H9 (cell line): ENCODE measurements around the gene ACACA. TPM values are rescaled to one million over a fixed set of nuclear protein-coding genes. Genes with fewer than 3 reads are reported as not detected.

Experiments
- DNase-seq: peaks from one replicate; pipeline ENCODE4 v3.0.0-alpha.2; 2017
- H2AFZ ChIP-seq: one replicate; pipeline ENCODE4 v1.6.1; 2013; ENCODE audit warnings: mild to moderate bottlenecking, low read length, control low read depth, moderate library complexity
- H2AK5ac ChIP-seq: 2 replicates; pipeline ENCODE4 v1.6.1; 2013; ENCODE audit warnings: low read length, control low read depth, mixed read lengths; ENCODE audit not compliant: insufficient read length
- H2BK120ac ChIP-seq: one replicate; pipeline ENCODE4 v1.6.1; 2013; ENCODE audit warnings: low read depth, mild to moderate bottlenecking, low read length, control low read depth, inconsistent platforms; ENCODE audit not compliant: poor library complexity, severe bottlenecking
- H2BK12ac ChIP-seq: 2 replicates; pipeline ENCODE4 v1.6.1; 2013; ENCODE audit warnings: low read length, control low read depth, mixed read lengths, low read depth; ENCODE audit not compliant: insufficient read length
- H2BK15ac ChIP-seq: 2 replicates; pipeline ENCODE4 v1.6.1; 2013; ENCODE audit warnings: low read depth, low read length, control low read depth
- H2BK20ac ChIP-seq: one replicate; pipeline ENCODE4 v1.6.1; 2013; ENCODE audit warnings: low read depth, mild to moderate bottlenecking, low read length, control low read depth, inconsistent platforms; ENCODE audit not compliant: poor library complexity, severe bottlenecking
- H2BK5ac ChIP-seq: 2 replicates; pipeline ENCODE4 v1.6.1; 2013; ENCODE audit warnings: low read length, control low read depth, mixed read lengths; ENCODE audit not compliant: insufficient read length
- H3K14ac ChIP-seq: 2 replicates; pipeline ENCODE4 v1.6.1; 2013; ENCODE audit warnings: low read length, control low read depth; ENCODE audit not compliant: insufficient read depth
- H3K18ac ChIP-seq: 2 replicates; pipeline ENCODE4 v1.6.1; 2013; ENCODE audit warnings: low read depth, mild to moderate bottlenecking, mixed read lengths, low read length, control low read depth; ENCODE audit not compliant: insufficient read length
- H3K23ac ChIP-seq: 2 replicates; pipeline ENCODE4 v1.6.1; 2013; ENCODE audit warnings: low read length, control low read depth, mixed read lengths, low read depth; ENCODE audit not compliant: insufficient read length
- H3K23me2 ChIP-seq: 2 replicates; pipeline ENCODE4 v1.6.1; 2013; ENCODE audit warnings: low read depth, mild to moderate bottlenecking, mixed read lengths, low read length, control low read depth; ENCODE audit not compliant: insufficient read length, poor library complexity, severe bottlenecking
- H3K27ac ChIP-seq: 2 replicates; pipeline ENCODE4 v1.5.1; 2013; ENCODE audit warnings: low read length, control low read depth, mixed read lengths, low read depth; ENCODE audit not compliant: insufficient read length
- H3K27me3 ChIP-seq: 2 replicates; pipeline ENCODE4 v1.6.1; 2013; ENCODE audit warnings: low read length, control low read depth, inconsistent platforms; ENCODE audit not compliant: insufficient read depth
- H3K4ac ChIP-seq: 2 replicates; pipeline ENCODE4 v1.6.1; 2013; ENCODE audit warnings: low read depth, mild to moderate bottlenecking, control low read depth, inconsistent platforms, low read length, moderate library complexity
- H3K4me1 ChIP-seq: 2 replicates; pipeline ENCODE4 v1.6.1; 2013; ENCODE audit warnings: low read length, control low read depth, inconsistent platforms; ENCODE audit not compliant: insufficient read depth
- H3K4me2 ChIP-seq: 2 replicates; pipeline ENCODE4 v1.6.1; 2013; ENCODE audit warnings: low read length, control low read depth, mixed read lengths; ENCODE audit not compliant: insufficient read length, insufficient read depth
- H3K56ac ChIP-seq: 2 replicates; pipeline ENCODE4 v1.6.1; 2013; ENCODE audit warnings: low read depth, mild to moderate bottlenecking, mixed read lengths, low read length, control low read depth; ENCODE audit not compliant: insufficient read length
- H3K79me1 ChIP-seq: 2 replicates; pipeline ENCODE4 v1.6.1; 2013; ENCODE audit warnings: low read depth, mild to moderate bottlenecking, moderate library complexity, low read length, control low read depth, inconsistent platforms; ENCODE audit not compliant: insufficient read depth, poor library complexity, severe bottlenecking
- H3K79me2 ChIP-seq: 2 replicates; pipeline ENCODE4 v1.6.1; 2013; ENCODE audit warnings: low read length, control low read depth, inconsistent platforms; ENCODE audit not compliant: insufficient read depth
- H3K9ac ChIP-seq: 2 replicates; pipeline ENCODE4 v1.6.1; 2013; ENCODE audit warnings: low read length, control low read depth, mixed read lengths; ENCODE audit not compliant: insufficient read length; ENCODE audit errors: extremely low read depth
- H3K9me3 ChIP-seq: one replicate; pipeline ENCODE4 v1.6.1; 2013; ENCODE audit warnings: low read depth, low read length, inconsistent platforms; ENCODE audit not compliant: control insufficient read depth
- H3T11ph ChIP-seq: one replicate; pipeline ENCODE4 v1.6.1; 2013; ENCODE audit warnings: mild to moderate bottlenecking, low read length, control low read depth, inconsistent platforms
- H4K20me1 ChIP-seq: one replicate; pipeline ENCODE4 v1.6.1; 2013; ENCODE audit not compliant: control insufficient read depth, insufficient read length, insufficient read depth
- H4K5ac ChIP-seq: 2 replicates; pipeline ENCODE4 v1.6.1; 2013; ENCODE audit warnings: low read depth, mild to moderate bottlenecking, mixed read lengths, low read length, control low read depth; ENCODE audit not compliant: insufficient read length
- H4K8ac ChIP-seq: replicated peaks from 2 replicates; pipeline ENCODE4 v1.6.1; 2013; ENCODE audit warnings: low read length, control low read depth, mixed read lengths, low read depth; ENCODE audit not compliant: insufficient read length
- H4K91ac ChIP-seq: 2 replicates; pipeline ENCODE4 v1.6.1; 2013; ENCODE audit warnings: low read depth, mild to moderate bottlenecking, moderate library complexity, mixed read lengths, low read length, control low read depth; ENCODE audit not compliant: insufficient read length
- H3K27ac Mint-ChIP-seq, 3 experiments: 2 replicates in 2 of 3; 3 replicates in 1 of 3; pipeline ENCODE4 v1.8.0; 2020 to 2021; ENCODE audit warnings: mixed read lengths in 3 of 3, mild to moderate bottlenecking in 1 of 3, moderate library complexity in 1 of 3
- H3K27me3 Mint-ChIP-seq: 2 replicates; pipeline ENCODE4 v1.8.0; 2021; ENCODE audit warnings: low read depth, mild to moderate bottlenecking, moderate library complexity, mixed read lengths
- H3K36me3 Mint-ChIP-seq, 3 experiments: 2 replicates in 2 of 3; 3 replicates in 1 of 3; pipeline ENCODE4 v1.8.0; 2020 to 2021; ENCODE audit warnings: low read depth in 3 of 3, mixed read lengths in 3 of 3; ENCODE audit not compliant: insufficient read depth in 1 of 3
- H3K4me1 Mint-ChIP-seq, 2 experiments: 2 replicates each; pipeline ENCODE4 v1.8.0; 2020; ENCODE audit warnings: mixed read lengths in 2 of 2
- H3K4me3 Mint-ChIP-seq, 2 experiments: 2 replicates in 1 of 2; 3 replicates in 1 of 2; pipeline ENCODE4 v1.8.0; 2020 to 2021; ENCODE audit warnings: mild to moderate bottlenecking in 2 of 2, mixed read lengths in 2 of 2, moderate library complexity in 1 of 2
- H3K9me3 Mint-ChIP-seq, 2 experiments: 2 replicates in 1 of 2; 3 replicates in 1 of 2; pipeline ENCODE4 v1.8.0; 2020; ENCODE audit warnings: mild to moderate bottlenecking in 2 of 2, mixed read lengths in 2 of 2, moderate library complexity in 1 of 2
- CTCF ChIP-seq: fragments of 200-600 bp; sonication (generic); conservative IDR thresholded peaks from 3 replicates; pipeline ENCODE4 v1.8.0; 2021; ENCODE audit warnings: antibody characterized with exemption, mild to moderate bottlenecking
- WGBS: extraction: QIAGEN DNeasy Blood & Tissue Kit; methylation state at CpG from one replicate; pipeline ENCODE4 v1.1.7; 2013; ENCODE audit warnings: missing lambda C conversion rate, low lambda C conversion rate, mixed read lengths; ENCODE audit not compliant: insufficient read length; ENCODE audit errors: extremely low coverage; 5-methylcytosine and 5-hydroxymethylcytosine counted together
- total RNA-seq: library from RNA; stranded (reverse); gene quantifications from 2 replicates; pipeline ENCODE4 v1.2.1, GENCODE V29; 2021

ACACA gene
- total RNA-seq, 1 experiment from 2014 or later, result 135 TPM

- no peaks in the 10 kb centered on the region for H3K4me1 ChIP-seq
- H3T11ph ChIP-seq, result no peak overlapping the region
- H3K23ac ChIP-seq, result no peak overlapping the region
- no peak overlapping the region for H4K8ac ChIP-seq
- no peaks in the 10 kb centered on the region for H3K27me3 Mint-ChIP-seq
- H3K9ac ChIP-seq, result no peak overlapping the region
- H2BK12ac ChIP-seq, result no peak overlapping the region
- no peak overlapping the region for H2BK5ac ChIP-seq
- no peak overlapping the region for H4K5ac ChIP-seq
- no peaks in the 10 kb centered on the region for H3K9me3 ChIP-seq
- no peak overlapping the region for H3K27ac Mint-ChIP-seq
- peaks cover 3% of the 10 kb centered on the region for H3K79me1 ChIP-seq
- no peak overlapping the region for H2AFZ ChIP-seq
- H4K91ac ChIP-seq, result no peak overlapping the region
- WGBS, result no CpG with 5 or more reads among the region's 2 CpGs
- no peak overlapping the region for H2AK5ac ChIP-seq
- no peak overlapping the region for H2BK120ac ChIP-seq
- no peaks in the 10 kb centered on the region for H3K4me1 Mint-ChIP-seq
- no peak overlapping the region for H3K27ac ChIP-seq
- H2BK20ac ChIP-seq, result no peak overlapping the region
- no peak overlapping the region for H3K18ac ChIP-seq
- no peaks in the 10 kb centered on the region for H4K20me1 ChIP-seq
- no peak overlapping the region for H3K4me3 Mint-ChIP-seq
- no peaks in the 10 kb centered on the region for H3K23me2 ChIP-seq
- no peaks in the 10 kb centered on the region for H3K27me3 ChIP-seq
- H3K79me2 ChIP-seq, result no peaks in the 10 kb centered on the region
- H3K4ac ChIP-seq, result no peak overlapping the region
- no peak overlapping the region for H3K14ac ChIP-seq
- no peak overlapping the region for H3K56ac ChIP-seq
- H2BK15ac ChIP-seq, result no peak overlapping the region
- H3K9me3 Mint-ChIP-seq, result no peaks in the 10 kb centered on the region
- H3K36me3 Mint-ChIP-seq, result peaks cover 7 to 51% (median 32%) of the 10 kb centered on the region in 3 experiments; a peak in 6 of 7 replicates
- DNase-seq, result no peak
- no peak for TF ChIP-seq CTCF
- H3K4me2 ChIP-seq, result no peak overlapping the region
Measured at GRCh38 chr17:37432671-37433070, 26.0 kb upstream of the ACACA start.
